C4-2B (cell line): ENCODE results near the gene NIF3L1.

Experiments used
- H3K27ac ChIP-seq: fragments of 450-650 bp; 2 replicates; pipeline ENCODE4 v1.5.1; 2017
- ZFX ChIP-seq: fragments of 450-650 bp; IDR thresholded peaks from 2 replicates; pipeline ENCODE4 v1.6.1; 2017
- TF ChIP-seq, protein P1 (sequence below): fragments of 450-650 bp; conservative IDR thresholded peaks from 2 replicates; pipeline ENCODE4 v1.5.1; 2017; ENCODE audit warnings: mild to moderate bottlenecking

Gene NIF3L1, protein sequence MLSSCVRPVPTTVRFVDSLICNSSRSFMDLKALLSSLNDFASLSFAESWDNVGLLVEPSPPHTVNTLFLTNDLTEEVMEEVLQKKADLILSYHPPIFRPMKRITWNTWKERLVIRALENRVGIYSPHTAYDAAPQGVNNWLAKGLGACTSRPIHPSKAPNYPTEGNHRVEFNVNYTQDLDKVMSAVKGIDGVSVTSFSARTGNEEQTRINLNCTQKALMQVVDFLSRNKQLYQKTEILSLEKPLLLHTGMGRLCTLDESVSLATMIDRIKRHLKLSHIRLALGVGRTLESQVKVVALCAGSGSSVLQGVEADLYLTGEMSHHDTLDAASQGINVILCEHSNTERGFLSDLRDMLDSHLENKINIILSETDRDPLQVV

DNA sequence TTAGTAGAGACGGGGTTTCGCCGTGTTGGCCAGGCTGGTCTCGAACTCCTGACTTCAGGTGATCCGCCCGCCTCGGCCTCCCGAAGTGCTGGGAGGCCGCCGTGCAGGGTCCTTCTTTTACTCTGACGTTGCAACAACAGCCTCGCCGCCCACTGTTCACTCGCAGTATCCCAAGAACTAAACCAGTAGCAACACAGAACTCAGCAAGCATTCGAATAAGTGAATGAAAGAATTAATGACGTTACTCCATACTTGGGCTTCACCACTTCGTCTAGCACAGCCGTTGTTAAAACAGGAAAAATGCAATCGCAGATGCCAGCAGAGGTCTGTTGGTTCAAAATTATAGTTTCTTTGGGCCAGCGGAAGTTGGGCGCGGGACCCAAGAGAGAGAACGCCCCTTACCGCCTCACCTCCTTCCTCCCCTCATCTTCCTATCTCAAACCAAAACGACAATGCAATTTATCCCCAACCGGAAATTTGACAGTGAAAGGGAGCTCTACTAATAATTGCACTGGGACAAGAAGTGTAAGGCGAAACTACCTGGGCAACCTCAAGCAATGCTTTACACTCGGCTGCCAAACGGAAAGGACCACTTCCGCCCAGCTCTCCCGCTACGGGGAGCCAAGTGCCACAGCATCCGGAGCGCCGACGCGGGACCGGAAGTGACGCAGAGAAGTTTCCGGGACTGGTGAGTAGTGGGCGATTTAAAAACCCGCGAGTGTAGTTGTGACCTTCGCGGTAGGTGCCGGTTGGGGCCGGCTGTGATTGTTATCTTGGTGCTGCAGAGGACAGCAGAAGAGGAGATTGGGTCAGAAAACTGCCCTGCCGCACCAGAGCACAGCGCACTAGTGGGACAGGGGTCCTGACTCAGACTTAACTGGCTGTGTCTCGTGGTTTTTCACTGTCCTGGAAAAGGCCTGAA is at the start of gene NIF3L1, which contains the start of gene PPIL3:
Gene NIF3L1, plus strand, starts transcription at position 668 of the 922 bp plus-strand sequence. CDS start 2,573 bp downstream, outside the sequence.
Gene PPIL3, minus strand, starts transcription at position 374 of the 922 bp plus-strand sequence. CDS start 1,462 bp downstream, outside the sequence.
- TF ChIP-seq ZFX: no peak
- TF ChIP-seq, protein P1, sequence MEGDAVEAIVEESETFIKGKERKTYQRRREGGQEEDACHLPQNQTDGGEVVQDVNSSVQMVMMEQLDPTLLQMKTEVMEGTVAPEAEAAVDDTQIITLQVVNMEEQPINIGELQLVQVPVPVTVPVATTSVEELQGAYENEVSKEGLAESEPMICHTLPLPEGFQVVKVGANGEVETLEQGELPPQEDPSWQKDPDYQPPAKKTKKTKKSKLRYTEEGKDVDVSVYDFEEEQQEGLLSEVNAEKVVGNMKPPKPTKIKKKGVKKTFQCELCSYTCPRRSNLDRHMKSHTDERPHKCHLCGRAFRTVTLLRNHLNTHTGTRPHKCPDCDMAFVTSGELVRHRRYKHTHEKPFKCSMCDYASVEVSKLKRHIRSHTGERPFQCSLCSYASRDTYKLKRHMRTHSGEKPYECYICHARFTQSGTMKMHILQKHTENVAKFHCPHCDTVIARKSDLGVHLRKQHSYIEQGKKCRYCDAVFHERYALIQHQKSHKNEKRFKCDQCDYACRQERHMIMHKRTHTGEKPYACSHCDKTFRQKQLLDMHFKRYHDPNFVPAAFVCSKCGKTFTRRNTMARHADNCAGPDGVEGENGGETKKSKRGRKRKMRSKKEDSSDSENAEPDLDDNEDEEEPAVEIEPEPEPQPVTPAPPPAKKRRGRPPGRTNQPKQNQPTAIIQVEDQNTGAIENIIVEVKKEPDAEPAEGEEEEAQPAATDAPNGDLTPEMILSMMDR: no peak; the same call in 1 of the 2 replicates
- peak within 1 kb of the TSS; percentile 92 for H3K27ac ChIP-seq

DNA sequence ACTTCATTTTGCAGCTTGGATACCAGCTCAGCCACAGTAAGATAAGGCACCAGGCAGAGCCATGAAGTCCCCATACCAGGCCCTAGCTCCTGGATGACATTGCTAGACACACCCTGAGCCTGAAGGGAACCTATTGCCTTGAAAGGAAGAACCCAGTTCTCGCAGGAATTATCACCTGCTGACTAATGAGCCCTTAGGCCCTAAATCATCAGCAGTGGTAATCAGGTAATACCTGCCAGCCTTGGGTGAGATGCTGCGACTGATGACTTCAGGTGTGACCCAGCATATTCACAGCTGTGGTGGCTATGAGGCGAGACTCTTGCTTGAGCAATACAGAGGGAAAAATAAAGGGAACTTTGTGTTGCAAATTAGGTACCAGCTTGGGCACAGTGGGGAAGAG is 49.7 kb upstream of the NIF3L1 start:
- no peak overlapping the region for H3K27ac ChIP-seq
- no peak for TF ChIP-seq ZFX
- TF ChIP-seq, protein P1: no peak

DNA sequence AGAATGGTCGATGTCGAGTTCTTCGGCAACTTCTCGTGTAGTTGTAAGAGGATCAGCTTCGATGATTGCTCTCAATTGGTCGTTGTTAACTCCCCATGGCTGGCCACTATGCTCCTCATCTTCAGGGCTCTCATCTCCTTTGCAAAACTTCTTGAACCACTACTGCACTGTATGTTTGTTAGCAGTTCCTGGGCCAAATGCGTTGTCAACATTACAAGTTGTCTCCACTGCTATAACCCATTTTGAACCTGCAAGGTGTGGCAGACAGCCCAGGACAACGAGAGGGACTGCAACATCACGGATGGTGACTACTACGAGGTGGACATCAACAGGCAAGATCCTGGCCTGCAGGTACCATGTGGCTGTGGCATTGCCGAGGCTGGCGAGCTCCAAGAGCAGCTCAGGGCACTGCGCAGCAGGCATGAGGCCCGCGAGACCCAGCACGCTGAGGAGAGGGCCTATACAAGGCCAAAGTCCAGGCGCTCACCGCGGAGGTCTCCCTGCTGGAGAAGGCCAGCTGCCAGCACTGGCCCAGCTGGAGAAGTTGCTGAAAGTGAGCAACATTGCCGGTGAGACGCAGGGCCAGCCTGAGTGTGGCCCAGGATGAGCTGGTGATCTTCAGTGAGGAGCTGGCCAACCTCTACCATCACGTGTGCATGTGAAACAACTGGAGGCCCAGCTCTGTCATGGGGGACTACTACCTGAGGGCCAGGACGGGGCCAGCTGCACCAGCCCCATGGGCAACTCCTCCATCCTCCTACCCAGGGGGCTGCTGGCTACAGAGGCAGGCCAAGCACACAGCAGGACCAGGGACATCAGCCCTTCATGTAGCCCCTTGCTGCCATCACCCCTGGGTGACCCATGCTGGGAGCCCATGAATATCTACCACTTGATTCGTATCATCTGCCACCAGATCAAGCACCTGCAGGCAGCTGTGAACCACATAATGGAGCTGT is 44.9 kb upstream of the NIF3L1 start:
- H3K27ac ChIP-seq: no peak overlapping the region
- no peak for TF ChIP-seq ZFX
- TF ChIP-seq, protein P1: no peak

DNA sequence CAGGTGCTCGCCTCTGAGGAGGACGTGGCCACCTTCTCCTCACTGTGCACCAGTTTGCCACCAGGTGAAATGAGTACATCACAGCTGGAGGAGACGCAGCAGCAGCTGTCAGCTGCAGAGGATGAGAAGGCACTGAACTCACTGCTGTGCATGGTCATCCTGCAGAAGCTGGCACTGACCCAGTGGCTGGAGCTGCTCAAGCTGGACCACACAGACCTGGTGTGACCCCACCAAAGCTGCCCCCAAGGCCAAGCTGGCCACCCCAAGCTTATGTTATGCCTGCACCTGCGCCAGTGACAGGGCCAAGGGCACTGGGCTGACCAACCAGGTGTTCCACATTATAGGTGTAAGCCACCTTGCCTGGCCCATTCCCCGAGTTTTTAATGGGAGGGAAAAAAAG is 44.0 kb upstream of the NIF3L1 start:
- no peak overlapping the region for H3K27ac ChIP-seq
- TF ChIP-seq ZFX: no peak

GRCh38 chr2:200845669-200846325 is 43.4 kb upstream of the NIF3L1 start:
- TF ChIP-seq, protein P1: no peak
- no peak for TF ChIP-seq ZFX
- H3K27ac ChIP-seq: no peak overlapping the region

DNA sequence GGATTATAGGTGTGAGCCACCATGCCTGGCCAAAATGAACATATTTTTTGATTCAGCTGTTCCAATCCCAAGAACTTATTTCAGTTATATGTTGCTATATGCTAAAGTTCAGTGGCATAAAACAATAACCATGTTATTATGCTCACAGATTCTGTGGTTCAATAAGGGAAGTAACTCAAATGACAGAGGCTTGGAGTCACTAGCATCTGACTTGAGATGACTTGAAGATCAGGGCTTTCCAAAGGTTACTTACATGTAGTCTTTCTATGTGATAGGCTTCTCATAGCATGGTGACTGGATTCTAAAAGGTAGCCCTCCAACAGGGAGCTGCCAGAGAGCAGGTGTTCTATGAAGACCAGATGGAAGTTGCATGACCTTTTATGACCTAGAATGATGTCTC is 41.9 kb upstream of the NIF3L1 start:
- TF ChIP-seq, protein P1: no peak
- TF ChIP-seq ZFX: no peak

GRCh38 chr2:200847939-200848338 is 41.2 kb upstream of the NIF3L1 start:
- TF ChIP-seq, protein P1: no peak
- TF ChIP-seq ZFX: no peak
- H3K27ac ChIP-seq: no peak overlapping the region

More for the DNA sequence above, 41.9 kb upstream of the NIF3L1 start:
- no peak overlapping the region for H3K27ac ChIP-seq
